A549 (cell line): ENCODE results near the gene CERS3. TPM values are rescaled to one million over a fixed set of nuclear protein-coding genes. Genes with fewer than 3 reads are reported as not detected.

Experiments used
- ATAC-seq, 2 experiments: fragments of 200-7000 bp in 1 of 2; fragments of >200 bp in 1 of 2; cut with Nextera tagmentation in 1 of 2; cut with Tn5 transposase in 1 of 2; 3 replicates each; pipeline versions ENCODE4 v1.8.0 to v1.9.1; 2018 to 2020; ENCODE audit warnings: mild to moderate bottlenecking in 1 of 2, moderate library complexity in 1 of 2
- CTCF ChIA-PET: fragments of 300-600 bp; sonication (Branson Sonifier 250); formaldehyde crosslinking; extraction: SDS; loops from one replicate; lab custom pipeline; 2021; ENCODE audit warnings: antibody characterized with exemption, inconsistent platforms; lab: Yijun Ruan, JAX
- POLR2A ChIA-PET: fragments of 350-600 bp; formaldehyde crosslinking; extraction: SDS; loops from one replicate; lab custom pipeline; 2021; ENCODE audit warnings: antibody characterized with exemption, inconsistent platforms; lab: Yijun Ruan, JAX
- DNase-seq, 2 experiments: peaks; one replicate each; pipeline versions ENCODE4 v3.0.0 to v3.0.0-alpha.2; 2011 to 2016; ENCODE audit warnings: low read depth in 1 of 2, low spot score in 1 of 2
- FAIRE-seq: peaks from 2 replicates; lab custom pipeline; 2011; peaks lifted over from hg19 to GRCh38; lab: Jason Lieb, UNC
- H3K27ac ChIP-seq, 2 experiments: fragments of >200 bp; sonication (Bioruptor Twin); formaldehyde crosslinking; 3 replicates each; pipeline ENCODE4 v1.5.1; 2016 to 2017
- H3K4me1 ChIP-seq: fragments of >200 bp; sonication (Bioruptor Twin); formaldehyde crosslinking; 3 replicates; pipeline ENCODE4 v1.6.1; 2016
- H3K4me2 ChIP-seq: fragments of >200 bp; sonication (Bioruptor Twin); formaldehyde crosslinking; 3 replicates; pipeline ENCODE4 v1.6.1; 2016
- H3K4me3 ChIP-seq: fragments of >200 bp; sonication (Bioruptor Twin); formaldehyde crosslinking; 3 replicates; pipeline ENCODE4 v1.5.1; 2016
- H3K9me3 ChIP-seq: fragments of >200 bp; sonication (Bioruptor Twin); formaldehyde crosslinking; 3 replicates; pipeline ENCODE4 v1.6.1; 2016
- BHLHE40 ChIP-seq: IDR thresholded peaks from 2 replicates; pipeline ENCODE4 v1.6.1; 2012; ENCODE audit warnings: low read depth, low read length, inconsistent platforms
- CBX8 ChIP-seq: fragments of 200-600 bp; sonication (generic); IDR thresholded peaks from 2 replicates; pipeline ENCODE4 v1.6.1; 2016
- CHD2 ChIP-seq: fragments of 150-350 bp; IDR thresholded peaks from 2 replicates; pipeline ENCODE4 v1.6.1; 2014; ENCODE audit warnings: low read length; ENCODE audit not compliant: partially characterized antibody
- CHD4 ChIP-seq: fragments of 200-600 bp; sonication (generic); IDR thresholded peaks from 2 replicates; pipeline ENCODE4 v1.6.1; 2016; ENCODE audit warnings: antibody characterized with exemption, mild to moderate bottlenecking, borderline replicate concordance
- EHF ChIP-seq: fragments of 250-450 bp; sonication (Bioruptor Pico); IDR thresholded peaks from 2 replicates; pipeline ENCODE4 v1.5.0; 2020; ENCODE audit warnings: mild to moderate bottlenecking
- ESRRA ChIP-seq: fragments of 150-350 bp; IDR thresholded peaks from 2 replicates; pipeline ENCODE4 v1.6.1; 2014; ENCODE audit warnings: mild to moderate bottlenecking, low read length, borderline replicate concordance
- FOSL2 ChIP-seq, 2 experiments: fragments of 450-650 bp in 1 of 2; fragments of >200 bp in 1 of 2; sonication (Bioruptor Twin) in 1 of 2; formaldehyde crosslinking; IDR thresholded peaks; 2 replicates each; pipeline versions ENCODE4 v1.5.0 to v1.6.1; 2016 to 2020; ENCODE audit warnings: mild to moderate bottlenecking in 1 of 2, moderate library complexity in 1 of 2
- HEYL ChIP-seq: fragments of 250-450 bp; sonication (Bioruptor Pico); IDR thresholded peaks from 2 replicates; pipeline ENCODE4 v1.8.0; 2021; ENCODE audit warnings: mild to moderate bottlenecking, moderate library complexity
- HOXA7 ChIP-seq: fragments of 250-450 bp; sonication (Bioruptor Pico); IDR thresholded peaks from 2 replicates; pipeline ENCODE4 v1.5.0; 2020; ENCODE audit warnings: mild to moderate bottlenecking, moderate library complexity
- JUN ChIP-seq, 2 experiments: fragments of >200 bp; sonication (Bioruptor Twin); formaldehyde crosslinking; IDR thresholded peaks; 2 replicates in 1 of 2; 3 replicates in 1 of 2; pipeline ENCODE4 v1.6.1; 2016 to 2017
- KDM1A ChIP-seq: fragments of 200-600 bp; sonication (generic); IDR thresholded peaks from 2 replicates; pipeline ENCODE4 v1.6.1; 2016; ENCODE audit warnings: low read depth, mild to moderate bottlenecking
- KDM5A ChIP-seq: fragments of 200-600 bp; sonication (generic); IDR thresholded peaks from 2 replicates; pipeline ENCODE4 v1.6.1; 2016; ENCODE audit warnings: antibody characterized with exemption, mild to moderate bottlenecking
- MAFK ChIP-seq: fragments of 450-650 bp; IDR thresholded peaks from 2 replicates; pipeline ENCODE4 v1.6.1; 2014; ENCODE audit not compliant: partially characterized antibody
- NFE2L2 ChIP-seq: fragments of 150-350 bp; conservative IDR thresholded peaks from 2 replicates; pipeline ENCODE4 v1.6.1; 2014; ENCODE audit warnings: low read length
- NPAS2 ChIP-seq: fragments of 250-450 bp; sonication (Bioruptor Pico); IDR thresholded peaks from 2 replicates; pipeline ENCODE4 v1.8.0; 2022; ENCODE audit warnings: mild to moderate bottlenecking, moderate library complexity, borderline replicate concordance
- POLR2A ChIP-seq: IDR thresholded peaks from 2 replicates; pipeline ENCODE4 v1.6.1; 2012; ENCODE audit warnings: mild to moderate bottlenecking, low read length
- RAD21 ChIP-seq, 2 experiments: fragments of >200 bp in 1 of 2; sonication (Bioruptor Twin) in 1 of 2; formaldehyde crosslinking in 1 of 2; IDR thresholded peaks in 1 of 2; conservative IDR thresholded peaks in 1 of 2; 2 replicates in 1 of 2; 3 replicates in 1 of 2; pipeline ENCODE4 v1.6.1; 2012 to 2018; ENCODE audit warnings: inconsistent platforms in 1 of 2
- RARB ChIP-seq: fragments of 250-450 bp; sonication (Bioruptor Pico); IDR thresholded peaks from 2 replicates; pipeline ENCODE4 v1.8.0; 2021; ENCODE audit warnings: mild to moderate bottlenecking, moderate library complexity
- RCOR1 ChIP-seq: fragments of 150-350 bp; IDR thresholded peaks from 2 replicates; pipeline ENCODE4 v1.6.1; 2014; ENCODE audit warnings: antibody characterized with exemption, low read length, low read depth
- TFCP2L1 ChIP-seq: fragments of 250-450 bp; sonication (Bioruptor Pico); IDR thresholded peaks from 2 replicates; pipeline ENCODE4 v1.5.0; 2021; ENCODE audit warnings: mild to moderate bottlenecking
- TP53 ChIP-seq: fragments of 250-450 bp; sonication (Bioruptor Pico); IDR thresholded peaks from 2 replicates; pipeline ENCODE4 v1.5.0; 2021; ENCODE audit warnings: mild to moderate bottlenecking, moderate library complexity
- USF2 ChIP-seq: fragments of 450-650 bp; IDR thresholded peaks from 2 replicates; pipeline ENCODE4 v1.6.1; 2014; ENCODE audit warnings: antibody characterized with exemption
- ZFP36 ChIP-seq: fragments of 450-650 bp; IDR thresholded peaks from 2 replicates; pipeline ENCODE4 v1.6.1; 2014; ENCODE audit warnings: borderline replicate concordance; ENCODE audit not compliant: partially characterized antibody
- WGBS: methylation state at CpG from one replicate; pipeline ENCODE4 v1.1.6; 2017; ENCODE audit errors: missing lambda C conversion rate; 5-methylcytosine and 5-hydroxymethylcytosine counted together
- polyA plus RNA-seq, 4 experiments: library from polyadenylated mRNA; depleted of rRNA in 3 of 4; stranded (reverse); fragments of >200 nt; fragmentation: RNase III in 1 of 4; extraction: RNeasy Plus Mini Kit Qiagen cat#74134 plus additional on column Dnase treatment in 1 of 4; gene quantifications; 2 replicates in 3 of 4; 3 replicates in 1 of 4; pipeline ENCODE4 v1.2.3, GENCODE V29; 2011 to 2017
- TF ChIP-seq, protein P1 (sequence below): fragments of >200 bp; sonication (Bioruptor Twin); formaldehyde crosslinking; IDR thresholded peaks from 2 replicates; pipeline ENCODE4 v1.6.1; 2016

CERS3 gene
- polyA plus RNA-seq, 2 of the 4 experiments (the other 2 are of a cell fraction), result not detected

DNA sequence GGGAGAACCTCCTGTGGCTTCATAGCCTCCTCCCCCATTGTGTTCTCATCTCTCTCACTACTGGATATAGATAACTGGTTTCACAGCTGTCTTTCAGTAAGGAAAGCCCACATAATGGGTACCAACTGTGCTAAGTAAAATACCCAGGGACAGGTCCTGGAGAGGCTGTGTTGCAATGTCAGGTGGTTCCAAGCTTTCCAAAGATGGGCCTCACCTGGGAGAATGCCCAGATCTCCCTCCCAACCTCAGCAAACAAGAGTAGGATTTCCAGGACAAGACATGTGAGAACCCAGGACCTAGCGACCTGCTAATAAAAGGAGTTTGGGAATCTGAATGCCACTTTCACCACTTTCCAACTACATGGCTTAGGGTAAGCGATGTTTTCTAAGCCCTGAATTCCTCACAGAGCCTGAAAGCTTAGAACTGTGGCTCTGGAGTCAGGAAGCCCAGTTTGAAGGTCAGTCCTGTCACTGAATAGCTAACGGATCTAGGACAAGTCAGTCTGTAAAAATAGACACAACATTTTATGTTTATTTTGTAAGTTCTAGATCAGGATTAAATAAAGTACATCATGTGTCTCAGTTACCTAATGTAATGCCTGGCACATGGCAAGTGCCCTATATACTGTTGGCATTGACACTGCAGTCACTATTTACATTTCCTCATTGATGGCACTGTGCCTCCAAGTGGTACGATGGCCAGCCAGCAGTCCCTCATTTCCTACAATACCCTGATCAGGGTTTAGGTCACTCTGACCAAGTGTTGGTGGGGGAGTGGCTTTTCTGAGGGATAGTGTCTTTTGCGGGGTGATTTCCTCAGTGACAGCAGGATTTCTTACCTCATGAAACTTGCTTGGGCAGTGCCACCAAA is 11.9 kb downstream of the CERS3 start:
- ChIA-PET POLR2A (no interaction called here), CTCF (no interaction called here)
- FAIRE-seq, result no peak

DNA sequence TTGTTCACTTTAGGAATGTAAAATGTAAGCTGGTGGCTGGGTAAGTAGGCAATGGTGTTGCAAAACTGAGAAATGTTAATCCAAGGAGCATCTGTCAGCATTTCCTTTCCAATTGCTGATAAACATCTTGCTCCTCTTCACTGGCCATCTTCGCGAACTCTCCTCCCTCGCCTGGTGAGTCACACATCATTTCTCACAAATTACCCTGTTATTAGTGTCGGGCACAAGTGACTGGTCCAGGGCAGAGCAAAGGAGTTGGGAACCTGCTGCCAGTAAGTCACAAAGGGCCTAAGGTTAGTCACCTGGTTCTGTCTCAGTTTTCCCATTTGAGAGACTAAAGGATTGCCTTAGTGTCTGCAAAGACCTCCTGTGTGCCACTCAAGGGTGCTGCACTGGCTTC is 13.0 kb downstream of the CERS3 start:
- WGBS, result 17% methylated on average over 4 of the region's 4 CpGs
- no peaks in the 10 kb centered on the region for H3K9me3 ChIP-seq
- FAIRE-seq, result no peak
- ChIA-PET CTCF (no interaction called here), POLR2A (no interaction called here)
- TF ChIP-seq RARB (CRISPR knock-in tag) (no peak), CHD4 (no peak), BHLHE40 (no peak), MAFK (no peak), POLR2A (no peak), KDM1A (no peak), CHD2 (no peak), ZFP36 (no peak), HEYL (CRISPR knock-in tag) (no peak), KDM5A (no peak), FOSL2 (IDR thresholded peaks at IDR 0.05) (no peak), FOSL2 (CRISPR knock-in tag; IDR thresholded peaks at IDR 0.05) (no peak), HOXA7 (CRISPR knock-in tag) (no peak), TP53 (CRISPR knock-in tag) (no peak)
- TF ChIP-seq, protein P1, sequence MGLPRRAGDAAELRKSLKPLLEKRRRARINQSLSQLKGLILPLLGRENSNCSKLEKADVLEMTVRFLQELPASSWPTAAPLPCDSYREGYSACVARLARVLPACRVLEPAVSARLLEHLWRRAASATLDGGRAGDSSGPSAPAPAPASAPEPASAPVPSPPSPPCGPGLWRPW, result no peak
- no peak overlapping the region for H3K4me3 ChIP-seq
- DNase-seq, result no peak
- H3K4me2 ChIP-seq, result no peak overlapping the region
- no peaks in the 10 kb centered on the region for H3K4me1 ChIP-seq
- no peak for ATAC-seq
- H3K27ac ChIP-seq, result no peak overlapping the region

More for the DNA sequence above, 11.9 kb downstream of the CERS3 start:
- no peak overlapping the region for H3K4me3 ChIP-seq
- H3K9me3 ChIP-seq, result no peaks in the 10 kb centered on the region
- no peak for TF ChIP-seq NPAS2 (CRISPR knock-in tag)
- no peak for TF ChIP-seq RCOR1
- no peak for TF ChIP-seq CBX8
- TF ChIP-seq RAD21 (conservative IDR thresholded peaks at IDR 0.05 in 1 of 2, IDR thresholded peaks at IDR 0.05 in 1 of 2), result no peak
- TF ChIP-seq USF2, result no peak
- TF ChIP-seq FOSL2 (IDR thresholded peaks at IDR 0.05), result no peak
- no peak for TF ChIP-seq FOSL2 (CRISPR knock-in tag; IDR thresholded peaks at IDR 0.05)
- no peak for TF ChIP-seq ESRRA
- no peak for TF ChIP-seq TFCP2L1
- TF ChIP-seq HOXA7 (CRISPR knock-in tag), result no peak
- TF ChIP-seq, protein P1, result no peak
- TF ChIP-seq, all 56 proteins: peak for 0
- no peak overlapping the region for H3K4me2 ChIP-seq
- no peaks in the 10 kb centered on the region for H3K4me1 ChIP-seq
- no peak for DNase-seq
- H3K27ac ChIP-seq, result no peak overlapping the region
- WGBS, result 22% methylated on average over 5 of the region's 5 CpGs
- no peak for ATAC-seq

GRCh38 chr15:100508641-100509300 is 20.0 kb downstream of the CERS3 start:
- ATAC-seq (no peak), DNase-seq (no peak), FAIRE-seq (no peak)
- no peak overlapping the region for H3K4me3 ChIP-seq
- POLR2A ChIA-PET, result no interaction called here
- H3K9me3 ChIP-seq, result no peaks in the 10 kb centered on the region; the same call in 2 of the 3 replicates
- 11% methylated on average over 7 of the region's 7 CpGs for whole genome bisulfite sequencing
- CTCF ChIA-PET, result interaction anchor here (0.6 to 1.1 kb wide), 3 partner anchors 9 to 386 kb away, joined by 3 to 4 read pairs (median 3); no protein-coding TSS in a partner anchor
- H3K4me1 ChIP-seq, result no peaks in the 10 kb centered on the region
- no peak for TF ChIP-seq JUN (IDR thresholded peaks at IDR 0.05)
- no peak for TF ChIP-seq POLR2A
- TF ChIP-seq HEYL (CRISPR knock-in tag), result no peak
- no peak for TF ChIP-seq EHF (CRISPR knock-in tag)
- no peak for TF ChIP-seq NFE2L2
- TF ChIP-seq, protein P1, result no peak
- H3K4me2 ChIP-seq, result no peak overlapping the region
- H3K27ac ChIP-seq, result no peak overlapping the region
